Glutamatergic neuron (in vitro differentiated cells): ENCODE results near the gene PMS1. TPM values are rescaled to one million over a fixed set of nuclear protein-coding genes. Genes with fewer than 3 reads are reported as not detected.
A peak's percentile ranks its signal among the peaks of the same experiment; 100 is the strongest.

Experiments
- DNase-seq: peaks from one replicate; pipeline ENCODE4 v3.0.0; 2022
- H3K27ac Mint-ChIP-seq: one replicate; pipeline ENCODE4 v1.8.0; 2020; ENCODE audit warnings: mild to moderate bottlenecking, mixed read lengths, inconsistent platforms; ENCODE audit not compliant: unreplicated experiment
- H3K27me3 Mint-ChIP-seq: one replicate; pipeline ENCODE4 v1.8.0; 2020; ENCODE audit warnings: mild to moderate bottlenecking, moderate library complexity, mixed read lengths, inconsistent platforms; ENCODE audit not compliant: unreplicated experiment
- H3K36me3 Mint-ChIP-seq: one replicate; pipeline ENCODE4 v1.8.0; 2020; ENCODE audit warnings: mild to moderate bottlenecking, mixed read lengths, inconsistent platforms; ENCODE audit not compliant: unreplicated experiment
- H3K4me1 Mint-ChIP-seq: one replicate; pipeline ENCODE4 v1.8.0; 2020; ENCODE audit warnings: mild to moderate bottlenecking, low read depth, mixed read lengths, inconsistent platforms; ENCODE audit not compliant: unreplicated experiment
- H3K4me3 Mint-ChIP-seq: one replicate; pipeline ENCODE4 v1.8.0; 2020; ENCODE audit warnings: mild to moderate bottlenecking, mixed read lengths, inconsistent platforms; ENCODE audit not compliant: unreplicated experiment
- H3K9me3 Mint-ChIP-seq: one replicate; pipeline ENCODE4 v1.8.0; 2020; ENCODE audit warnings: mild to moderate bottlenecking, moderate library complexity, mixed read lengths, inconsistent platforms; ENCODE audit not compliant: unreplicated experiment
- total RNA-seq: library from RNA; stranded (reverse); fragmentation: NEBNext Ultra II Directional; extraction: Animal tissue kit (Norgen Biotek cat#: 25700); gene quantifications from one replicate; pipeline ENCODE4 v1.2.1, GENCODE V29; 2021; ENCODE audit not compliant: unreplicated experiment
- TF ChIP-seq, protein P1 (sequence below): fragments of 200-600 bp; sonication (generic); IDR thresholded peaks from one replicate; pipeline ENCODE4 v1.5.0; 2021; ENCODE audit not compliant: partially characterized antibody, unreplicated experiment

The PMS1 gene
- total RNA-seq, 1 donor from 2014 or later: 45.0 TPM

DNA sequence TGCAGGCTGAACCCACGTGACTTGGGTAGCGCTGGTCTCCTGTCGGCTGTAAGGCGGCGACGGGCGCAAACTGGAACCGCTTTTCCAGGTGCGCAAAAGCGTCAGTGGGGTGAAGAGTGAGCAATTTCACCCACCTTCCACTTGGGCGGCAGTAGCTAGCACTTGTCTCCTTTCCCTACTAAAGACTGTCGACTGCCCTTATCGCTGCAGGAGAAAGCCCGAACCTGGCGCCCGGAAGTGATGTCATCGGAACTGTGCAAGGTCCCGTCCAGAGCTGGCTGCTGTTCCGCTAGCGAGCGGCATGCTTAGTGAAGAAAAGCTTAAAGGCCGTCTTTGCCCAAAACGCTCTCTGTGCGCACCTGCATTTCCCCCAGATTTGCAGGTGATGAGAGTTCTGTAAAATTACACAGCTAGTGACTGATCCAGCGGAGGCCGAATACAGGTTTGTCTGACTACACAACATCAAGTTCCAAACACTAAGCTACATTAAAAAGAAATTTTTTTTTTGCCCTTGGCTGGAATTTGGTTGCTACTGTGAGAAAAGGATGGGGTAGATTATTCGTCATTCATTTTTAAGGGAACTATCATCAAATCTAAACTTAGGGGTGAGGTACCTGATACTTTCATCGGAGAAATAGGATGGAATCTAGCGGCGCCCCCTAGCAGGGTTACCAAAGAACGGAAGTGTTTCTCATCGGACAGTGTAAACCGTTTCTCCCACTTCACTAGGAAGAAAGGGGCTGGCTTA lies 21.5 kb upstream of the PMS1 start, which contains the start of gene OSGEPL1:
Gene OSGEPL1, minus strand, starts transcription at position 242 of the 748 bp plus-strand sequence. CDS start 1,152 bp downstream, outside the sequence.
- DNase-seq: peak; percentile 91
- Mint-ChIP-seq H3K4me1 (no peaks in the 10 kb centered on the region), H3K27me3 (peaks cover 2% of the 10 kb centered on the region), H3K27ac (peak within 1 kb of the TSS; percentile 99), H3K4me3 (peak within 1 kb of the TSS; percentile 96), H3K9me3 (peaks cover 5% of the 10 kb centered on the region), H3K36me3 (no peaks in the 10 kb centered on the region)
- TF ChIP-seq, protein P1, sequence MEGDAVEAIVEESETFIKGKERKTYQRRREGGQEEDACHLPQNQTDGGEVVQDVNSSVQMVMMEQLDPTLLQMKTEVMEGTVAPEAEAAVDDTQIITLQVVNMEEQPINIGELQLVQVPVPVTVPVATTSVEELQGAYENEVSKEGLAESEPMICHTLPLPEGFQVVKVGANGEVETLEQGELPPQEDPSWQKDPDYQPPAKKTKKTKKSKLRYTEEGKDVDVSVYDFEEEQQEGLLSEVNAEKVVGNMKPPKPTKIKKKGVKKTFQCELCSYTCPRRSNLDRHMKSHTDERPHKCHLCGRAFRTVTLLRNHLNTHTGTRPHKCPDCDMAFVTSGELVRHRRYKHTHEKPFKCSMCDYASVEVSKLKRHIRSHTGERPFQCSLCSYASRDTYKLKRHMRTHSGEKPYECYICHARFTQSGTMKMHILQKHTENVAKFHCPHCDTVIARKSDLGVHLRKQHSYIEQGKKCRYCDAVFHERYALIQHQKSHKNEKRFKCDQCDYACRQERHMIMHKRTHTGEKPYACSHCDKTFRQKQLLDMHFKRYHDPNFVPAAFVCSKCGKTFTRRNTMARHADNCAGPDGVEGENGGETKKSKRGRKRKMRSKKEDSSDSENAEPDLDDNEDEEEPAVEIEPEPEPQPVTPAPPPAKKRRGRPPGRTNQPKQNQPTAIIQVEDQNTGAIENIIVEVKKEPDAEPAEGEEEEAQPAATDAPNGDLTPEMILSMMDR: peak; percentile 57

DNA sequence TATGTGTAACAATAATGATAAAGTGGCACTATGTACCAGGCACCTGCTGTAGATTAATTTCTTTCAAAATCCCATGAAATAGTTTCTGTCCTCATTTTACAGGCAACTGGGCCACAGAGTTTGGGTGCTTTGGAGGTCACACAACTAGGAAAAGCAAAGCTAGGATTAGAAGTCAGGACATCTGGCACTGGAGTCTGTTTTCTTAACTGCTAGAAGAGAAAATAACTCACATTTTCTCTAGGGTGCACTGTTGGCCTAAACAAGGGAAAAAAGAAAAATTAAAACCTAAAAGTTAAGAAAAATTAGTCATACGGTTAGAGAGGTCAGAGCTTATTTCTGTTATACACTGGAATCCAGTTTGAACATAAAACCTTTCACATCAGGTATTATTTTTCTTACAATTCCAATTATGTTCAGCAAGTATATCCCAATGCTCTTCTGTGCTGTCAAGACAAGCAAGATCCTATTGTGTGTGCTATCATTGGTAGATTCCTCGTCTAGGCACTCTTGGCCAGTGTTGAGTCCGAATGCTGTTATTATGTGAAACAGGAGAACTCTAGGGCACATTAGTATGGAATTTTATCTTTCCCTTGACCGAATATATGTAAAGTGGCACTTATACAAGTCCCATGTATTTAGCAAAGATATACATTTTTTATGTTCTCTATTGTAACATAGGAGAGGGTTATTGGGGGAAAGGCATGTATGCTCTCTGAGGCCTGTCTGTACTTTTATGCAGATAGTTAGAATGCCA lies 20.2 kb upstream of the PMS1 start:
- Mint-ChIP-seq H3K4me3 (peak overlapping the region; percentile 46), H3K9me3 (peaks cover 5% of the 10 kb centered on the region), H3K27ac (no peak overlapping the region), H3K27me3 (no peaks in the 10 kb centered on the region), H3K4me1 (no peaks in the 10 kb centered on the region), H3K36me3 (no peaks in the 10 kb centered on the region)
- TF ChIP-seq, protein P1: no peak
- DNase-seq: no peak

DNA sequence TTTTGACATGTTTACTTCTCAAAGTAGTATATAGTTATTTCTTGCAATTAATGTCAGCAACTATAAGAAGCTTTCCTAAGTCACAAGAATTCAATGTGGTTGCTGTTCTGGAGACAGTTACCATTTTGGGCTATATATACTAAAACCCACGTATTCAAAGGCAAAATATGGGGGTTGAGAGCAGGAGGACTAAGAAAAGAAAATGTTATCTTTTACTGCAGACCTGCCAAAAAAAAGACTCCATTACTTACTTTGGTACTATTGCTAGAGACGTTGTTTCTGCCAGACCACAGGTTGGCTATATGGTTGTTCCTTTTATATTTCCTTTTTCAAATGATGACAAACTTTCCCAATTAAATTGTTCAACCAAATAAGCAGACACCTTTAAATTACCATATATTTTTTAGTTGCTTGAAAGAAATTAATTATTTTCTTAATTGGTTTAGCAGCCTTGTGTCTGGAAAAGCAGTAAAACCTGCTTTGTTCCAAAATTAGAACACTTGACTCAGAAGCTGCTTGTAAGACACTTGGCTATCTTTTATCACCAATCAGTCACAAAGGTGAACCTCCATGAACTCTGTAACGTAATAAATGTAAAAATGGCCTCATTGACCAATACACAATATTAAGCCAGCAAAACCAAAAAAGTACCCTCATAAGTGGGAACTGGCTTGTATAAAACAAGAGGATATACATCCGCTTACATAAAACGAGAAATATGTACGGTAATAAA lies 13.5 kb upstream of the PMS1 start:
- TF ChIP-seq, protein P1: no peak
- H3K27me3 Mint-ChIP-seq: no peaks in the 10 kb centered on the region
- no peaks in the 10 kb centered on the region for H3K36me3 Mint-ChIP-seq
- H3K27ac Mint-ChIP-seq: no peak overlapping the region
- no peaks in the 10 kb centered on the region for H3K4me1 Mint-ChIP-seq
- peaks cover 1% of the 10 kb centered on the region for H3K9me3 Mint-ChIP-seq
- H3K4me3 Mint-ChIP-seq: no peak overlapping the region
- DNase-seq: no peak

DNA sequence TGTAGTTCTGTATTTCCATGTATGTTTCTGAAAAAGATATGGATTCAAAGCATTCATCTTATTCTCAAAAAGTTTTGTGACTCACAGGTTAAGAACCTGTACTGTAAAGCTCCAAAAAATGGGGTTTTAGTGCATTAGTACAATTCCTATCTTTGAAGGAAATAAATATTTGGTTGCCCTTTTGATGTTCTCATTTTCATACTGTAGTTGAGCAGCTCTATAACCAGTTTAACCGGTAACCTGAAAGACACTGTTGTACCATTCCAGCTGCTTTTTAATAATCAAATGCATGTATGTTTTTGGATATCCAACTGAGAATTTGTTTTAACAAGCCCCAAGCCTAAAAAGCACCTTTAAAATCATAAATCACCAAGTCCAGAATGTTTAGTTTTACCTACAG lies 12.0 kb upstream of the PMS1 start:
- TF ChIP-seq, protein P1: no peak
- Mint-ChIP-seq H3K4me1 (no peaks in the 10 kb centered on the region), H3K9me3 (no peaks in the 10 kb centered on the region), H3K36me3 (no peaks in the 10 kb centered on the region), H3K4me3 (no peak overlapping the region), H3K27me3 (no peaks in the 10 kb centered on the region), H3K27ac (no peak overlapping the region)
- no peak for DNase-seq
